Astrocyte of the spinal cord (primary cell): ENCODE results near the gene SPDYE4.

ENCODE experiments used
- DNase-seq: peaks from one replicate; pipeline ENCODE4 v3.0.0; 2011; ENCODE audit warnings: low read depth, low spot score
- H3K4me3 ChIP-seq: 2 replicates; pipeline ENCODE4 v1.5.1; 2011; ENCODE audit warnings: low read depth, mild to moderate bottlenecking, low read length, moderate library complexity
- CTCF ChIP-seq: IDR thresholded peaks from 2 replicates; pipeline ENCODE4 v1.5.1; 2012; ENCODE audit warnings: low read depth, mild to moderate bottlenecking, low read length, inconsistent platforms
- in situ Hi-C: cut with HindIII; loops from 2 replicates; pipeline ENCODE4 v1.10.0; 2017; ENCODE audit warnings: low sequenced_read_pairs

SPDYE4 gene

GRCh38 chr17:8735336-8735939, 22.9 kb downstream of the SPDYE4 start:
- TF ChIP-seq CTCF, result no peak
- no peak overlapping the region for H3K4me3 ChIP-seq
- in situ Hi-C loops, result no loop called here
- no peak for DNase-seq

DNA sequence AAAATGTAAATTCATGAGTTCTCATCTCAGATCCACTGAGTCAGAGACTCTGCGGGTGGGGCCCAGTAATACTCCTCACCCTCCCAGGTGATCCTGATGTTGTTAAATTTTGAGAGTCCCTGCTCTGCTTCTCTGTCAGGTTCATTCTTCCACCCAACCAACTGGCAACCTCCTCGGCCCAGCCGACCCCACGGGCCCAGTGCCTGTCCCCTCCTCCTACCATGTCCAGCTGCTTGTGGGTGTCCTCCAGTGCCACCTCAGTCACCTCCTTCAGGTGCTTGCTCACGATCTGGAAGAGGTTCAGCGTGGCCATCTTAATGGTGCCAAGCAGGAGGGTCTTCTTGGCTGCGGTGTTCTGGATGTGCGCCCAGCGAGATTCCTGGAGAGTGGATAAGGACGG, 23.5 kb downstream of the SPDYE4 start:
- no peak for TF ChIP-seq CTCF
- H3K4me3 ChIP-seq, result no peak overlapping the region
- no peak for DNase-seq
- in situ Hi-C loops, result no loop called here

- no peak for TF ChIP-seq CTCF
- no peak overlapping the region for H3K4me3 ChIP-seq
- no peak for DNase-seq
- in situ Hi-C loops, result no loop called here
Observed at GRCh38 chr17:8732406-8733085, 25.8 kb downstream of the SPDYE4 start.

DNA sequence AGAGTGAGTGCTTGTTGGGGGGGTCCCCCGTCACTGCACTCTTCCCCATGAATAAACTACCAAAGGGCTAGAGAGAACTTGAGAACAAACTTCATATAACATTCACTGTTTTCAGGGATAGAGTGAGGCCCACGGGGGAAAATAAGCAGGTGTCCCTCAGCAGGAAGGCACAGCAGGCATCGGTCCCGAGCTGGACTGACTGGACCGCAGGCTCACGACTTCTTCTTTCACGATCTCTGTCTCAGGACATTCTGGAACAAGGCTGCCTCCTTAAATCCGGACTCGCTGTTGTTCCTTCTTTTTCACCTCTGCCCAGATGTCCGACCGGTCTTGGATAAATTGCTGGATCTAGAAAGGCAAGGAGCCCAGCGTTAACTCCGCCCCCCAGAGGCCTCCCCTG, 28.5 kb downstream of the SPDYE4 start:
- in situ Hi-C loops, result no loop called here
- no peak for TF ChIP-seq CTCF
- no peak overlapping the region for H3K4me3 ChIP-seq
- DNase-seq, result no peak

DNA sequence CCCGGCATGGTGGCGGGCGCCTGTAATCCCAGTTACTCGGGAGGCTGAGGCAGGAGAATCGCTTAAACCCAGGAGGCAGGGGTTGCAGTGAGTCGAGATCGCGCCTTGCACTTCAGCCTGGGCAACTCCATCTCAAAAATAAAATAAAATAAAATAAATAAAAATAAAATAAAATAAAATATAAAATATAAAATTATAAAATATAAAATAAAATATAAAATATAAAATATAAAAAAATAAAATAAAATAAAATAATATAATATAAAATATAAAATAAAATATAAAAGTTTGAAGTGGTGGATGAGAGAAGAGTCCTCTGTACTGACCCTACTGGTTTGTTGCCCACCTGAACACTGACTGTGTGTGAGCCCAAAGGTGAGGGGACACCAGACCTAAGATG, 28.9 kb downstream of the SPDYE4 start:
- TF ChIP-seq CTCF, result no peak

DNA sequence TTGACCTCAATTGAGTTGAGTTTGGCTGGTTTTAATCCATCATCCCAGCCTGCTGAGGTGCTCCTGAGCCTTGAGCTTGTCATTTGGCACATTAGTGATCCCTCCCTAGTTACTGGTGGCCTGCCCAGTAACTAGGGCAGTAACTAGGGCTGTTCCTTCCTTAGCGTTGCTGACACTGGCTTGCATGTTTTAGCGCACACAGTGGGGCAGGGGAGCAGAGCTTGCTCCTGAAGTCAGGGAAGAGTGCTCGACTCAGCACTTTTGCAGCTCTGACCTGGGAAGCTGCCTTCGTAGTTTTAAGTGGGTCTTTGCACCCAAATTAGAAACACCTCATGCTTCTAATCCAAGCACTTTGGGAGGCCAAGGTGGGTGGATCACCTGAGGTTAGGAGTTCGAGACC, 29.4 kb downstream of the SPDYE4 start:
- in situ Hi-C loops, result no loop called here
- no peak for DNase-seq
- no peak for TF ChIP-seq CTCF
- no peak overlapping the region for H3K4me3 ChIP-seq

More for the DNA sequence above, 28.9 kb downstream of the SPDYE4 start:
- in situ Hi-C loops, result no loop called here
- no peak for DNase-seq
- no peak overlapping the region for H3K4me3 ChIP-seq
